MM.1S (cell line): ENCODE data around the gene NCR2.

ENCODE experiments used
- DNase-seq: peaks from one replicate; pipeline ENCODE4 v3.0.0-alpha.2; 2015
- H2AFZ ChIP-seq: fragments of 300-600 bp; sonication (generic); 2 replicates; pipeline ENCODE4 v1.6.0; 2016; ENCODE audit warnings: antibody characterized with exemption, low read length
- H3F3A ChIP-seq: fragments of 300-600 bp; sonication (generic); 2 replicates; pipeline ENCODE4 v1.6.1; 2016; ENCODE audit warnings: mild to moderate bottlenecking, antibody characterized with exemption, low read length, moderate library complexity, mixed read lengths; ENCODE audit not compliant: insufficient read depth
- H3K27ac ChIP-seq: fragments of 300-600 bp; sonication (generic); 2 replicates; pipeline ENCODE4 v1.5.1; 2016; ENCODE audit warnings: mild to moderate bottlenecking, low read length
- H3K27me3 ChIP-seq: fragments of 300-600 bp; sonication (generic); replicated peaks from 2 replicates; pipeline ENCODE4 v1.6.0; 2016; ENCODE audit warnings: low read length; ENCODE audit not compliant: insufficient read depth
- H3K36me3 ChIP-seq: fragments of 300-600 bp; sonication (generic); replicated peaks from 2 replicates; pipeline ENCODE4 v1.6.1; 2016; ENCODE audit warnings: mild to moderate bottlenecking, low read length, mixed read lengths; ENCODE audit not compliant: insufficient read depth
- H3K4me1 ChIP-seq: fragments of 300-600 bp; sonication (generic); 2 replicates; pipeline ENCODE4 v1.6.1; 2016; ENCODE audit warnings: low read length, mixed read lengths
- H3K4me2 ChIP-seq: fragments of 300-600 bp; sonication (generic); 2 replicates; pipeline ENCODE4 v1.6.0; 2016; ENCODE audit warnings: low read depth, low read length
- H3K4me3 ChIP-seq: fragments of 300-600 bp; sonication (generic); 2 replicates; pipeline ENCODE4 v1.5.1; 2016; ENCODE audit warnings: low read length, mixed read lengths
- H3K79me2 ChIP-seq: fragments of 300-600 bp; sonication (generic); 2 replicates; pipeline ENCODE4 v1.6.1; 2016; ENCODE audit warnings: mixed run types, low read length, mixed read lengths
- H3K9ac ChIP-seq: fragments of 300-600 bp; sonication (generic); 2 replicates; pipeline ENCODE4 v1.6.1; 2016; ENCODE audit warnings: low read length, mixed read lengths
- H3K9me2 ChIP-seq: fragments of 300-600 bp; sonication (generic); replicated peaks from 2 replicates; pipeline ENCODE4 v1.6.1; 2016; ENCODE audit warnings: mild to moderate bottlenecking, low read length, mixed read lengths; ENCODE audit not compliant: insufficient read depth
- H3K9me3 ChIP-seq: fragments of 300-600 bp; sonication (generic); replicated peaks from 2 replicates; pipeline ENCODE4 v1.6.1; 2016; ENCODE audit warnings: mild to moderate bottlenecking, low read length, mixed read lengths; ENCODE audit not compliant: insufficient read depth
- H4K20me1 ChIP-seq: fragments of 300-600 bp; sonication (generic); 2 replicates; pipeline ENCODE4 v1.6.1; 2016; ENCODE audit warnings: mild to moderate bottlenecking, low read length, moderate library complexity, mixed read lengths; ENCODE audit not compliant: insufficient read depth
- CTCF ChIP-seq: fragments of 300-600 bp; sonication (generic); IDR thresholded peaks from 2 replicates; pipeline ENCODE4 v1.5.1; 2016; ENCODE audit warnings: antibody characterized with exemption, low read length, mixed read lengths
- EZH2 ChIP-seq: fragments of 300-600 bp; sonication (generic); optimal IDR thresholded peaks from 2 replicates; pipeline ENCODE3; 2017; ENCODE audit warnings: low read depth, mild to moderate bottlenecking, antibody characterized with exemption, low read length, mixed read lengths
- EZH2phosphoT487 ChIP-seq: fragments of 300-600 bp; sonication (generic); IDR thresholded peaks from 2 replicates; pipeline ENCODE4 v1.6.1; 2018; ENCODE audit warnings: antibody characterized with exemption, low read length

Gene NCR2

GRCh38 chr6:41348934-41349333, 13.5 kb downstream of the NCR2 start:
- no peaks in the 10 kb centered on the region for H3K79me2 ChIP-seq
- TF ChIP-seq EZH2: no peak
- no peak for TF ChIP-seq CTCF
- no peak for TF ChIP-seq EZH2phosphoT487

GRCh38 chr6:41352396-41352795, 17.0 kb downstream of the NCR2 start:
- no peak for TF ChIP-seq EZH2phosphoT487
- TF ChIP-seq CTCF: no peak
- no peak for TF ChIP-seq EZH2
- no peaks in the 10 kb centered on the region for H3K79me2 ChIP-seq
- DNase-seq: no peak
- H3K27me3 ChIP-seq: no peaks in the 10 kb centered on the region
- H3K4me3 ChIP-seq: no peak overlapping the region
- no peaks in the 10 kb centered on the region for H3K4me1 ChIP-seq
- H2AFZ ChIP-seq: no peak overlapping the region
- H3K9me2 ChIP-seq: no peaks in the 10 kb centered on the region
- no peaks in the 10 kb centered on the region for H3K9me3 ChIP-seq
- H3K36me3 ChIP-seq: no peaks in the 10 kb centered on the region
- H3K9ac ChIP-seq: no peak overlapping the region
- H4K20me1 ChIP-seq: no peaks in the 10 kb centered on the region
- no peak overlapping the region for H3K4me2 ChIP-seq
- no peaks in the 10 kb centered on the region for H3F3A ChIP-seq
- no peak overlapping the region for H3K27ac ChIP-seq

More at GRCh38 chr6:41348934-41349333, 13.5 kb downstream of the NCR2 start:
- DNase-seq: no peak
- H3K9ac ChIP-seq: no peak overlapping the region
- H3K27me3 ChIP-seq: no peaks in the 10 kb centered on the region
- no peak overlapping the region for H3K27ac ChIP-seq
- no peaks in the 10 kb centered on the region for H3K9me2 ChIP-seq
- no peak overlapping the region for H3K4me3 ChIP-seq
- no peaks in the 10 kb centered on the region for H3K9me3 ChIP-seq
- H3K4me1 ChIP-seq: no peaks in the 10 kb centered on the region
- H3F3A ChIP-seq: no peaks in the 10 kb centered on the region
- H3K36me3 ChIP-seq: no peaks in the 10 kb centered on the region
- H4K20me1 ChIP-seq: no peaks in the 10 kb centered on the region
- no peak overlapping the region for H2AFZ ChIP-seq
- H3K4me2 ChIP-seq: no peak overlapping the region

GRCh38 chr6:41352907-41353306, 17.5 kb downstream of the NCR2 start:
- Histone ChIP-seq H3K27ac (no peak overlapping the region), H4K20me1 (no peaks in the 10 kb centered on the region), H3K9me2 (no peaks in the 10 kb centered on the region), H3K9ac (no peak overlapping the region), H3F3A (no peaks in the 10 kb centered on the region), H2AFZ (no peak overlapping the region), H3K4me2 (no peak overlapping the region), H3K4me1 (no peaks in the 10 kb centered on the region), H3K36me3 (no peaks in the 10 kb centered on the region), H3K79me2 (no peaks in the 10 kb centered on the region), H3K27me3 (no peaks in the 10 kb centered on the region), H3K4me3 (no peak overlapping the region), H3K9me3 (no peaks in the 10 kb centered on the region)
- TF ChIP-seq EZH2phosphoT487 (no peak), EZH2 (no peak), CTCF (no peak)
- DNase-seq: no peak
